SK-N-SH (cell line): ENCODE measurements around the gene TKTL1.

Experiments used
- ELF1 ChIP-seq: IDR thresholded peaks from 2 replicates; pipeline ENCODE4 v1.4.0; 2012
- POLR2AphosphoS5 ChIP-seq: IDR thresholded peaks from 2 replicates; pipeline ENCODE4 v1.6.1; 2012; ENCODE audit warnings: low read depth, low read length
- TF ChIP-seq, protein P1 (sequence below): fragments of 200-600 bp; sonication (generic); IDR thresholded peaks from 2 replicates; pipeline ENCODE4 v1.6.1; 2017; ENCODE audit warnings: antibody characterized with exemption, mild to moderate bottlenecking, moderate library complexity

DNA sequence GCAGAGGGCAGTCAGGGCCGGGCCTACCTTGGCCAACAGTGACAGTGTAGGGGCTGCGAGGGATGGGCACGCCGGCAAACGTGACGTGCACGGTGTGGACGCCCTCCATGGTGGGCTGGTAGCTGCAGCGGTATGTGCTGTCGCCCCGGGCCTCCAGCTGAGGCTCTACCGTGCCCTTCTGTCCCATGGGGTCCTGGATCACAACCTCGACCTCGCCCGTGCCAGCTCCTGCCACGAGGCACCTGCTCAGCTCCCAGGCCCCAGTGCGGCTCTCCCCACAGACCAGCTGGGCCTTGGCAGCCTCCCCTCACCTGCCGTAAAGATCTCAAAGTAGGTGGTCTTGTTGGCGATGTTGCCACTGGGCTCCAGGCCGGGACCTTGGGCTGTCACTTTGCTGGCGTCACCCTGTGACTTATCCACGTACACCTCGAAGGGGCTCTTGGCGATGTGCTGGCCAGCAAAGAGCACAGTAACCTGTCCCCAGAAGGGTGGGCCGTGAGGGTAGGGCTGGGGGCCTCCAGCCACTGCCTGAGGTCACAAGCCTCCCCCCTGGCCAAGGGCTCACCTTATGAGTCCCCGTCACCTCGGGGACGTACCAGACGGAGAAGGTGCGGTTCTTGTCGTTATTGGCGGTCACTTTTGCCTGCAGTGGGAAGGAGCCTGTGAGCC lies 70.5 kb downstream of the TKTL1 start:
- 0 out of 2 replicates have a peak, but pooled peaks have one; percentile 7 for TF ChIP-seq POLR2AphosphoS5
- TF ChIP-seq, protein P1, sequence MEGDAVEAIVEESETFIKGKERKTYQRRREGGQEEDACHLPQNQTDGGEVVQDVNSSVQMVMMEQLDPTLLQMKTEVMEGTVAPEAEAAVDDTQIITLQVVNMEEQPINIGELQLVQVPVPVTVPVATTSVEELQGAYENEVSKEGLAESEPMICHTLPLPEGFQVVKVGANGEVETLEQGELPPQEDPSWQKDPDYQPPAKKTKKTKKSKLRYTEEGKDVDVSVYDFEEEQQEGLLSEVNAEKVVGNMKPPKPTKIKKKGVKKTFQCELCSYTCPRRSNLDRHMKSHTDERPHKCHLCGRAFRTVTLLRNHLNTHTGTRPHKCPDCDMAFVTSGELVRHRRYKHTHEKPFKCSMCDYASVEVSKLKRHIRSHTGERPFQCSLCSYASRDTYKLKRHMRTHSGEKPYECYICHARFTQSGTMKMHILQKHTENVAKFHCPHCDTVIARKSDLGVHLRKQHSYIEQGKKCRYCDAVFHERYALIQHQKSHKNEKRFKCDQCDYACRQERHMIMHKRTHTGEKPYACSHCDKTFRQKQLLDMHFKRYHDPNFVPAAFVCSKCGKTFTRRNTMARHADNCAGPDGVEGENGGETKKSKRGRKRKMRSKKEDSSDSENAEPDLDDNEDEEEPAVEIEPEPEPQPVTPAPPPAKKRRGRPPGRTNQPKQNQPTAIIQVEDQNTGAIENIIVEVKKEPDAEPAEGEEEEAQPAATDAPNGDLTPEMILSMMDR = no peak
- no peak for TF ChIP-seq ELF1
